ENCODE measurements around the gene CFAP52.
A peak's percentile ranks its signal among the peaks of the same experiment; 100 is the strongest.
"Not testable (repeated sequence)": the region's sequence is repeated elsewhere in the genome, so short reads cannot be mapped to it uniquely, and the experiment has no call there.

Gene CFAP52

DNA sequence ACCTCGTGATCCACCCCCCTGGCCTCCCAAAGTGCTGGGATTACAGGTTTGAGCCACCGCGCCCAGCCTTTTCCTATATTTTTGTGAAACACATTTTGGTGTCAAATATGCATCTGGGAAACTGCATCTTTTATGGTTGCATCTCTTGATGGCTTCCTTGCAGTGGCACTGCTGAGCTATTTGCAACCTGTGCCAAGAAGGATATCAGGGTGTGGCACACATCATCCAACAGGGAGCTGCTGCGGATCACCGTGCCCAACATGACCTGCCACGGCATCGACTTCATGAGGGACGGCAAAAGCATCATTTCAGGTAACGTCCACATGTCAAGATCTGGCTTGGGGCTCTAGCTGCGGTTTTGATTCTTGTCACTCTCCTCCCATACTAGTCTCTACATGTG, 52.1 kb downstream of the CFAP52 start:
- no peaks in the 10 kb centered on the region for H3K36me3 Mint-ChIP-seq (ENCODE audit: low read depth)
- no peak overlapping the region for H3K27ac Mint-ChIP-seq
- no peak overlapping the region for H3K4me3 Mint-ChIP-seq
- DNase-seq, result no peak
- peaks cover 19% of the 10 kb centered on the region for H3K9me3 Mint-ChIP-seq
- H3K4me1 Mint-ChIP-seq, result no peaks in the 10 kb centered on the region
- TF ChIP-seq, protein P1, sequence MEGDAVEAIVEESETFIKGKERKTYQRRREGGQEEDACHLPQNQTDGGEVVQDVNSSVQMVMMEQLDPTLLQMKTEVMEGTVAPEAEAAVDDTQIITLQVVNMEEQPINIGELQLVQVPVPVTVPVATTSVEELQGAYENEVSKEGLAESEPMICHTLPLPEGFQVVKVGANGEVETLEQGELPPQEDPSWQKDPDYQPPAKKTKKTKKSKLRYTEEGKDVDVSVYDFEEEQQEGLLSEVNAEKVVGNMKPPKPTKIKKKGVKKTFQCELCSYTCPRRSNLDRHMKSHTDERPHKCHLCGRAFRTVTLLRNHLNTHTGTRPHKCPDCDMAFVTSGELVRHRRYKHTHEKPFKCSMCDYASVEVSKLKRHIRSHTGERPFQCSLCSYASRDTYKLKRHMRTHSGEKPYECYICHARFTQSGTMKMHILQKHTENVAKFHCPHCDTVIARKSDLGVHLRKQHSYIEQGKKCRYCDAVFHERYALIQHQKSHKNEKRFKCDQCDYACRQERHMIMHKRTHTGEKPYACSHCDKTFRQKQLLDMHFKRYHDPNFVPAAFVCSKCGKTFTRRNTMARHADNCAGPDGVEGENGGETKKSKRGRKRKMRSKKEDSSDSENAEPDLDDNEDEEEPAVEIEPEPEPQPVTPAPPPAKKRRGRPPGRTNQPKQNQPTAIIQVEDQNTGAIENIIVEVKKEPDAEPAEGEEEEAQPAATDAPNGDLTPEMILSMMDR (IDR thresholded peaks at IDR 0.05), result no peak
- H3K27me3 Mint-ChIP-seq (ENCODE audit: low read depth, poor library complexity), result peaks cover 13% of the 10 kb centered on the region

DNA sequence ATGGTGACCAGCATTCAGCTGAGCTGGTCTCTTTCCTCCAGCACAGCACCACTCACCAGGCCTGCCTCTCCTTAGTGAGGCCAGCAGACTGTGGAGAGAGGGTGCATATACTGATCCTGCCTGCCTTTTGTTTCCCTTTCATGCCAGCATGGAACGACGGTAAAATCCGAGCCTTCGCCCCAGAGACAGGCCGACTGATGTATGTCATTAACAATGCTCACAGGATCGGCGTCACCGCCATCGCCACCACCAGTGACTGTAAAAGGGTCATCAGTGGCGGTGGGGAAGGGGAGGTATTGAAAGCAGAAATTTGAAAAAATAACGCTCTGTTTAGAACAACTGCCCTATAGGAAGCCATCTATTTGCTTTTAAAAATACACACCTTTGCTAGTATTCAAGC, 56.3 kb downstream of the CFAP52 start:
- Mint-ChIP-seq H3K27ac (no peak overlapping the region), H3K27me3 (ENCODE audit: low read depth, poor library complexity) (peaks cover 11% of the 10 kb centered on the region), H3K9me3 (no peaks in the 10 kb centered on the region), H3K4me1 (no peaks in the 10 kb centered on the region), H3K4me3 (no peak overlapping the region), H3K36me3 (ENCODE audit: low read depth) (no peaks in the 10 kb centered on the region)
- no peak for DNase-seq
- TF ChIP-seq, protein P1 (IDR thresholded peaks at IDR 0.05), result no peak

DNA sequence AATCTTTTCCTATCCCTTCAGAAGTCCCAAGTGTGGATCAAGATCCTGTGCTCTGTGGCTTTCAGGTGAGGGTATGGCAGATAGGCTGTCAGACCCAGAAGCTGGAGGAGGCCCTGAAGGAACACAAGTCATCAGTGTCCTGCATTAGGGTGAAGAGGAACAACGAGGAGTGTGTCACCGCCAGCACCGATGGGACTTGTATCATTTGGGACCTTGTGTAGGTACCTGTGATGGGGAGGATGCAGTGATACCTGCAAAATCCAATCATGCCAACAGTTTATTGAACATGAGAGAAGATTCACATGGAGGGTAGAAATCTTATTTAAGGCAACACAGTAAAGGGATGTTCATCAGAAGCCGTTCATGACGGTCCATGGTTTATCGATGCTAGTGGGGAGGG, 58.9 kb downstream of the CFAP52 start:
- no peak overlapping the region for H3K27ac Mint-ChIP-seq
- no peaks in the 10 kb centered on the region for H3K9me3 Mint-ChIP-seq
- no peaks in the 10 kb centered on the region for H3K36me3 Mint-ChIP-seq (ENCODE audit: low read depth)

DNA sequence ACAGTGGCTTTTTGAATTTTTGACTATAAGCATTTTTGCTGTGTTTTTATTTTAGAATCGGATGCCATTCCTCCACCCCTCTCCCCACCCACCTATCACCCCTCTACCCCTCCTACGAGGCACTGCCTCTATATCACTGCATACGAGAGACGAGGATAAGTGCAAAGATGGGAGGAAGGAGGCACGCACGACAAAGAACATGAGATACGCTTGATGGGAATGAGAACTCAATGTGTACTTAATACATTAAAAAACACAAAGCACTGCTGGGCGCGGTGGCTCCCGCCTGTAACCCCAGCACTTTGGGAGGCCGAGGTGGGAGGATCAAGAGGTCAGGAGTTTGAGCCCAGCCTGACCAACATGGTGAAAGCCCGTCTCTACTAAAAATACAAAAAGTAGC, 60.1 kb downstream of the CFAP52 start:
- Mint-ChIP-seq H3K27ac (no peak overlapping the region), H3K4me1 (no peaks in the 10 kb centered on the region), H3K9me3 (no peaks in the 10 kb centered on the region), H3K4me3 (no peak overlapping the region), H3K27me3 (ENCODE audit: low read depth, poor library complexity) (peaks cover 18% of the 10 kb centered on the region), H3K36me3 (ENCODE audit: low read depth) (no peaks in the 10 kb centered on the region)
- TF ChIP-seq, protein P1 (IDR thresholded peaks at IDR 0.05), result no peak
- DNase-seq, result no peak

More for the DNA sequence above, 58.9 kb downstream of the CFAP52 start:
- Mint-ChIP-seq H3K27me3 (ENCODE audit: low read depth, poor library complexity) (peaks cover 12% of the 10 kb centered on the region), H3K4me1 (no peaks in the 10 kb centered on the region), H3K4me3 (no peak overlapping the region)
- TF ChIP-seq, protein P1 (IDR thresholded peaks at IDR 0.05), result no peak
- no peak for DNase-seq

DNA sequence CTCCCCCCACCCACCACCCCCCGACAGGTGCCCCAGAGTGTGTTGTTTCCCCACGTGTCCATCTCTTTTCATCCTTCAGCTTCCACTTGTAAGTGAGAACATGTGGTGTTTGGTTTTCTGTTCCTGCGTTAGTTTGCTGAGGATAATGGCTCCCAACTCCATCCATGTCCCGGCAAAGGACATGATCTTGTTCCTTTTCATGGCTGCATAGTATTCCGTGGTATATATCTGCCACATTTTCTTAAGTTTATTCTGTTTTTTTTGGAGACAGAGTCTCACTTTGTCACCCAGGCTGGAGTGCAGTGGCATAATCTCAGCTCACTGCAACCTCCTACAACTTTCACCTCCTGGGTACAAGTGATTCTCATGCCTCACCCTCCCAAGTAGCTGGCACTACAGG, 63.9 kb downstream of the CFAP52 start:
- Mint-ChIP-seq H3K27me3 (ENCODE audit: low read depth, poor library complexity) (peaks cover 31% of the 10 kb centered on the region), H3K4me1 (peaks cover 16% of the 10 kb centered on the region)
- not testable (repeated sequence) for H3K27ac Mint-ChIP-seq; H3K36me3 Mint-ChIP-seq (ENCODE audit: low read depth); H3K4me3 Mint-ChIP-seq; DNase-seq; H3K9me3 Mint-ChIP-seq

DNA sequence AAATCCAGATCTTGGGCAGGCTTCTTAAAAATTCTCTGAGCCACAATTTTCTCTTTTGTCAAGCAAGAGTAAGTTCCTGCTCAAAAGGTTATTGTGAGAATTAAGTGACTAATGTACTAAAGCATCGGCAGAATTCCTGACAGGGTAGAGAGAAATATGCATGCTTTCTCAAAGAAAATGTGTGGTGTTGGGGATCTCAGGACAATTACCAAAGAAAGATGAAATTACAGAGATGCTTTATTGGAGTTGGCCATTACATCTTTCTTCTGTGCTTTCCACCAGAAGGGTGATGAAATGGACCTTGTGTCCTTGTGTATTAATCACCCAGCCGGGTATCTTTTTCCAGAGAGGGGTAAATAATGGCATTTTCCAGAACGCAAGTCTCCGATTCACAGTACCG, 67.2 kb downstream of the CFAP52 start:
- H3K27ac Mint-ChIP-seq, result no peak overlapping the region
- H3K9me3 Mint-ChIP-seq, result peaks cover 4% of the 10 kb centered on the region
- TF ChIP-seq, protein P1 (IDR thresholded peaks at IDR 0.05), result no peak
- no peaks in the 10 kb centered on the region for H3K36me3 Mint-ChIP-seq (ENCODE audit: low read depth)
- H3K4me1 Mint-ChIP-seq, result peaks cover 40% of the 10 kb centered on the region
- peak overlapping the region; percentile 36 for H3K4me3 Mint-ChIP-seq
- peaks cover 51% of the 10 kb centered on the region for H3K27me3 Mint-ChIP-seq (ENCODE audit: low read depth, poor library complexity)
- no peak for DNase-seq

Measured in nephron progenitor cell (in vitro differentiated cells).